OCI-LY1 (cell line): ENCODE measurements around the gene CD83.

ENCODE experiments used
- H2AFZ ChIP-seq: fragments of 200-600 bp; sonication (generic), shearing (Covaris generic); 2 replicates; pipeline ENCODE4 v1.6.0; 2014; ENCODE audit warnings: antibody characterized with exemption, mild to moderate bottlenecking, low read length
- H3F3A ChIP-seq: fragments of 200-600 bp; sonication (generic), shearing (Covaris generic); 2 replicates; pipeline ENCODE4 v1.6.0; 2014; ENCODE audit warnings: mild to moderate bottlenecking, antibody characterized with exemption, low read length, moderate library complexity; ENCODE audit not compliant: insufficient read depth
- H3K27ac ChIP-seq: fragments of 200-600 bp; sonication (generic); 2 replicates; pipeline ENCODE4 v1.5.1; 2014; ENCODE audit warnings: low read length, mixed run types, mild to moderate bottlenecking, low read depth; ENCODE audit not compliant: poor library complexity, severe bottlenecking
- H3K27me3 ChIP-seq: fragments of 200-600 bp; sonication (generic); 2 replicates; pipeline ENCODE4 v1.6.0; 2014; ENCODE audit warnings: antibody characterized with exemption, mild to moderate bottlenecking, low read length, moderate library complexity; ENCODE audit not compliant: insufficient read depth
- H3K36me3 ChIP-seq: fragments of 200-600 bp; sonication (generic); 2 replicates; pipeline ENCODE4 v1.6.1; 2014; ENCODE audit warnings: mild to moderate bottlenecking, antibody characterized with exemption, low read length, moderate library complexity, mixed read lengths; ENCODE audit not compliant: insufficient read depth
- H3K4me1 ChIP-seq: fragments of 200-600 bp; sonication (generic); 2 replicates; pipeline ENCODE4 v1.5.1; 2014; ENCODE audit warnings: mild to moderate bottlenecking, low read length, moderate library complexity; ENCODE audit not compliant: insufficient read depth, severe bottlenecking
- H3K4me2 ChIP-seq: fragments of 200-600 bp; sonication (generic), shearing (Covaris generic); 2 replicates; pipeline ENCODE4 v1.6.1; 2014; ENCODE audit warnings: low read length
- H3K4me3 ChIP-seq: fragments of 200-600 bp; sonication (generic); 2 replicates; pipeline ENCODE4 v1.5.1; 2014; ENCODE audit warnings: low read length, low read depth, mild to moderate bottlenecking, mixed read lengths; ENCODE audit not compliant: poor library complexity, severe bottlenecking
- H3K79me2 ChIP-seq: fragments of 200-600 bp; shearing (Covaris generic); 2 replicates; pipeline ENCODE4 v1.6.1; 2016; ENCODE audit warnings: mixed run types, low read length, mixed read lengths; ENCODE audit not compliant: insufficient read depth
- H3K9ac ChIP-seq: fragments of 200-600 bp; sonication (generic), shearing (Covaris generic); 2 replicates; pipeline ENCODE4 v1.6.1; 2014; ENCODE audit warnings: mild to moderate bottlenecking, low read length, mixed read lengths
- H3K9me2 ChIP-seq: fragments of 200-600 bp; sonication (generic), shearing (Covaris generic); 2 replicates; pipeline ENCODE4 v1.6.1; 2014; ENCODE audit warnings: low read depth, mild to moderate bottlenecking, low read length, mixed read lengths
- H3K9me3 ChIP-seq: fragments of 200-600 bp; shearing (Covaris generic); 2 replicates; pipeline ENCODE4 v1.6.1; 2014; ENCODE audit warnings: low read length, mixed read lengths
- H4K20me1 ChIP-seq: fragments of 200-600 bp; sonication (generic), shearing (Covaris generic); 2 replicates; pipeline ENCODE4 v1.6.0; 2016; ENCODE audit warnings: mild to moderate bottlenecking, low read length; ENCODE audit not compliant: insufficient read depth
- CTCF ChIP-seq: fragments of 200-600 bp; sonication (generic), shearing (Covaris generic); IDR thresholded peaks from 2 replicates; pipeline ENCODE4 v1.5.1; 2017; ENCODE audit warnings: mild to moderate bottlenecking, antibody characterized with exemption, low read length, moderate library complexity, mixed read lengths
- EZH2 ChIP-seq: fragments of 200-600 bp; sonication (generic), shearing (Covaris generic); IDR thresholded peaks from 2 replicates; pipeline ENCODE4 v1.8.0; 2017; ENCODE audit warnings: borderline replicate concordance, mixed run types, mild to moderate bottlenecking, antibody characterized with exemption, low read length, moderate library complexity, mixed read lengths

CD83 gene

GRCh38 chr6:14085176-14085787, 32.3 kb upstream of the CD83 start:
- Histone ChIP-seq H2AFZ (no peak overlapping the region), H3K9me3 (no peaks in the 10 kb centered on the region), H3K4me2 (no peak overlapping the region)

DNA sequence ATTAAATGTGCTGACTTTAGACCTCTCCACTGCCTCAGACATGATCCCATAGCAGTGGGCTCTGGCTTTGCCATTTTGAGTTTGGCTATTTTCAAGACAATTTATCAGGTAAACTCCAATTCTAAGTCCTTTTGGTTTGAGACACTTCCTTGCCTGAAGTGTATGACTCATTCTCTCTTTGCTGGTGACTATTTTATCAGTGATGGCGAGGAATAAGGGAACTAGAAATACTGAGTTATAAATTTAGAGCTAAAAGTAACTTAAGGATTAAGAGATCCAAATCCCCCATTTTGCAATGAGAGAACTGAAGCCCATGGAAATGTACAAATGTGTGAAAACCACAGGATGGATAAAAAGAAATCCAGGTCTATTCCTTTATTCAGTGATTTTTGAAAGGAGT, 30.9 kb upstream of the CD83 start:
- no peaks in the 10 kb centered on the region for H3K9me3 ChIP-seq
- H3K4me1 ChIP-seq = peaks cover 8% of the 10 kb centered on the region
- TF ChIP-seq EZH2 = no peak
- no peak for TF ChIP-seq CTCF
- no peak overlapping the region for H2AFZ ChIP-seq
- H3K27ac ChIP-seq = no peak overlapping the region
- no peak overlapping the region for H3K9ac ChIP-seq
- H3K4me3 ChIP-seq = no peak overlapping the region
- no peaks in the 10 kb centered on the region for H3K9me2 ChIP-seq
- H3K4me2 ChIP-seq = no peak overlapping the region
- H4K20me1 ChIP-seq = no peaks in the 10 kb centered on the region
- no peaks in the 10 kb centered on the region; the same call in none of the 2 replicates for H3K27me3 ChIP-seq
- H3K79me2 ChIP-seq = no peaks in the 10 kb centered on the region
- no peaks in the 10 kb centered on the region; the same call in 1 of the 2 replicates for H3K36me3 ChIP-seq
- no peaks in the 10 kb centered on the region for H3F3A ChIP-seq

More at GRCh38 chr6:14085176-14085787, 32.3 kb upstream of the CD83 start:
- no peaks in the 10 kb centered on the region; the same call in 1 of the 2 replicates for H3K36me3 ChIP-seq
- H3K9ac ChIP-seq = no peak overlapping the region
- H3K27me3 ChIP-seq = no peaks in the 10 kb centered on the region; the same call in none of the 2 replicates
- H3K4me1 ChIP-seq = peaks cover 8% of the 10 kb centered on the region
- H4K20me1 ChIP-seq = no peaks in the 10 kb centered on the region
- H3F3A ChIP-seq = no peaks in the 10 kb centered on the region
- no peaks in the 10 kb centered on the region for H3K79me2 ChIP-seq
- H3K9me2 ChIP-seq = no peaks in the 10 kb centered on the region
- TF ChIP-seq CTCF (no peak), EZH2 (no peak)
- no peak overlapping the region for H3K4me3 ChIP-seq
- H3K27ac ChIP-seq = no peak overlapping the region

GRCh38 chr6:14088600-14089192, 28.9 kb upstream of the CD83 start:
- no peak overlapping the region for H3K9ac ChIP-seq
- H4K20me1 ChIP-seq = no peaks in the 10 kb centered on the region
- H3K36me3 ChIP-seq = no peaks in the 10 kb centered on the region; the same call in 1 of the 2 replicates
- no peaks in the 10 kb centered on the region for H3K79me2 ChIP-seq
- no peak overlapping the region for H3K4me2 ChIP-seq
- H3K4me1 ChIP-seq = peaks cover 25% of the 10 kb centered on the region
- TF ChIP-seq EZH2 = no peak
- no peak for TF ChIP-seq CTCF
- no peaks in the 10 kb centered on the region for H3K9me2 ChIP-seq
- no peak overlapping the region for H2AFZ ChIP-seq
- no peaks in the 10 kb centered on the region for H3F3A ChIP-seq
- no peak overlapping the region for H3K27ac ChIP-seq
- H3K4me3 ChIP-seq = no peak overlapping the region
- peaks cover 3% of the 10 kb centered on the region; the same call in 1 of the 2 replicates for H3K9me3 ChIP-seq
- H3K27me3 ChIP-seq = no peaks in the 10 kb centered on the region; the same call in 1 of the 2 replicates
